Erythroblast (primary cell): ENCODE data around the gene HOXC10.

Experiments
- GATA1 ChIP-seq: IDR thresholded peaks from 2 replicates; pipeline ENCODE4 v1.6.1; 2011; ENCODE audit warnings: low read depth, mild to moderate bottlenecking, control low read depth, low read length, moderate library complexity
- POLR2A ChIP-seq: IDR thresholded peaks from 2 replicates; pipeline ENCODE4 v1.6.1; 2011; ENCODE audit warnings: mild to moderate bottlenecking, low read length

- TF ChIP-seq POLR2A (no peak), GATA1 (no peak)
Observed at GRCh38 chr12:53961025-53961761, 23.8 kb upstream of the HOXC10 start.
